ENCODE data around the gene FARP1.
A peak's percentile ranks its signal among the peaks of the same experiment; 100 is the strongest.

Gene FARP1

DNA sequence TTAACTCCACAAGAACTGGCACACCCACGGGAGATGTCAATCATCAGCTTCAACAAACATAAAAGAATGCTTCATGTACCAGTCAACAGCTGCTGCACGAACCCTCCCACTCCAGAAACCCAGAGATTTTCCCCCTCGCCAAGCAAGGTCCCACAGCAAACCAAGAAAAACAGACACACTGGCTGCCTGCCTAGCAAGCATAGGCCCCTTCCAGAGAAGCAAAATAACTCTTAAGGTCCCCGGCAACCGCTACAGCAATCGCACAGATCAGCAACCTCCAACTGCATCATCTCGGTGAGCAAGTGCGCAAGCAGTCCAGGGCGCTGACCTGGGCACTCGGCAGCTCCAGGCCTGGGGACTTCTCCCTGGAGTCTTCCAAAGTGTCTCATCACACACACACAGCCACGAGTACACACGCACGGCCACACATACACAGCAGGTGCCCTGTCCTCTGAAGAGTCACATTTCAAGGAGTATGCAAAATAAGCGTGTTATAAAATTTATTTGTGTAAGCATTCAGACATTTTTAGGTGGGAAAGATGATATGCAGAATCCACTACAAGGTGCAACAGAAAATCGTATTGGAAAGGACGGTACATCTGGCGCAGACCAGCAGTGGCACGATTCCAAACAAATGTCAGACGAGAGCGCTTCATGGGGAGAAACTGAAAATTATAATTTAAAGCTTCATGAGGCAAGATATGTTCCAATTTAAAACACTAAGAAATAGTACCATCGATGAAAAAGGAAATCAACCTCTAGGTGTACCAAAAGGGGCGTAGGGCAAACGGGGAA lies 309.0 kb downstream of the FARP1 start:
- DNase-seq: no peak

GRCh38 chr13:98452851-98453843 lies 310.3 kb downstream of the FARP1 start:
- no peak for DNase-seq

DNA sequence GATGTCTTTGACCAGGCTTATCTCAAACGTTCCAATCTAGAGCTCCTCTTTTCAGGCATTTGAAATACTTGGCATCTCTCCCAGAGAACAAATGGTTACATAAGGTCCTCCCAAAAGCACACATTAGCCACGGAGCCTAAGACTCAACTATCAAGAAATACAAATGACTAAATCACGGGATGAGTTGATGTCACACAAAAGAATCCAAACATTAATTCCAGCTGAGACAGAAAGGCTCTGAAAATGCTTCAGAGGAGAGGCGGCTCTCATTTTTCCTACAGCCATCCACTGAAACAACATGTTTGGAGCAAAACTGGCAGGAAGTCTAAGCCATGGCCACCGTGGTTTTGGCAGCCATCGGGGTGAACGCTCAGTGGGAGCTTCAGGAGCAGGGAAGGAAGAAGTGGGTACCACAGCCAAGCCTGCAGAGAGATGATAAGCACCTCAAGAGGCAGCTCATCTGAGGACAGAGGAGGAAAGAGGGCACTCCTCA lies 311.5 kb downstream of the FARP1 start:
- no peak for DNase-seq

DNA sequence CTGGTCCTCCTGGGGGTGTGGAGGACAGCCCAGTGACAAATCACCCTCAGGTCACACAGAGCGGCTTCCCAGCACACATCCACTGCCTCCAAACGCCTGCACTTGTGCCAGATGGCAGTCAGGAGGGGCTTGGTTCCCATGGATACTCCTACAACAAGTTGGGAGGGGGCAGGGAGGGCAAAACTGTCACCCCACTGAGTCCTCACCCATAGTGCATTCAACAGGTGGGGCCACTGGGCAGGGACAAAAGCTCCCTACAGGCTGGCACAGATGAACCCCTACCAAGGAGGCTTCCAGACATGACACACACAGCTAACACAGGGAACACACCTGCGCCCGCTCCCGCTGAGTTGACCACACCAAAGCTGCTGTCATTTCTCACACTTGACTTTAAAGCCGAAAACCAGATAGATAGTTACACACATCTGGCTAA lies 313.5 kb downstream of the FARP1 start:
- no peak for DNase-seq

DNA sequence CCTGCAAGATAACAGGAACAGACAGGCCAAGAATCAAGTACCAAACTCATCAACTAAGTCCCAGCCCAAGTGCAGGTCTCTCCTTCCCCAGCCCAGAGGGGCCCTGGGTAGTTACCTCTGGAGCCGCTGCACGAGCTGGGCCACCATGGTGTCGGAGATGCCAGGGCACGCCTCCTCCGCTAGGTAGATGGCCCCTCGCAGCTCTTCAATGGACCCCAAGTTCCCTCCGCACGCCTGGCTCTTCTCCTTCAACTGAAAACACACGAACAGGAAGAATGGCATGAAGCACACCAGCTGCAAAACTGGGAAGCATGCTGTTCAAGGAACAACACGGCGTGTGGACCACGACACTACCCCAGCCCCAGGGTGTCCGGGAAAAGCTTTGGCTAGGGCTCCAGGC lies 314.2 kb downstream of the FARP1 start:
- DNase-seq: no peak

DNA sequence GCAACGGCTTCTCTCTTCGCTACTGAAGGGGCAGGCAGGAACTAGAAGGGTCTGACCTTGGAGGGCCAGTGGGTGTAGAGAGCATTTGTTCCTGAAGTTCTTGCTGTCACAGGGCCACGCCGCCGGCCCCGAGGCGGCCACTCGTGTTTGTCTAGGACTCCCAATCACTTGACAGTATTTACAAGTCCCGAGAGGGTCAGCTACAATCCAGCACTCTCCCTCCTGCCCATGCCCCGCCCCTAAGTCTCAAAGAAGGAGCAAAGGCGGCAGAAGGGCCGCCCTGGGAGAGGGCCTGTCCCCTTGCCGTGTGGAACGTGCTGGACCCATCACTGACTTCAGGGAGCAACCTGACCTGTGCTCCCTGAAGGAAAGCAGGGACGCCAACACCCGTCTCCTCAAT lies 315.5 kb downstream of the FARP1 start:
- no peak for DNase-seq

GRCh38 chr13:98459171-98459681 lies 316.3 kb downstream of the FARP1 start:
- DNase-seq: no peak

DNA sequence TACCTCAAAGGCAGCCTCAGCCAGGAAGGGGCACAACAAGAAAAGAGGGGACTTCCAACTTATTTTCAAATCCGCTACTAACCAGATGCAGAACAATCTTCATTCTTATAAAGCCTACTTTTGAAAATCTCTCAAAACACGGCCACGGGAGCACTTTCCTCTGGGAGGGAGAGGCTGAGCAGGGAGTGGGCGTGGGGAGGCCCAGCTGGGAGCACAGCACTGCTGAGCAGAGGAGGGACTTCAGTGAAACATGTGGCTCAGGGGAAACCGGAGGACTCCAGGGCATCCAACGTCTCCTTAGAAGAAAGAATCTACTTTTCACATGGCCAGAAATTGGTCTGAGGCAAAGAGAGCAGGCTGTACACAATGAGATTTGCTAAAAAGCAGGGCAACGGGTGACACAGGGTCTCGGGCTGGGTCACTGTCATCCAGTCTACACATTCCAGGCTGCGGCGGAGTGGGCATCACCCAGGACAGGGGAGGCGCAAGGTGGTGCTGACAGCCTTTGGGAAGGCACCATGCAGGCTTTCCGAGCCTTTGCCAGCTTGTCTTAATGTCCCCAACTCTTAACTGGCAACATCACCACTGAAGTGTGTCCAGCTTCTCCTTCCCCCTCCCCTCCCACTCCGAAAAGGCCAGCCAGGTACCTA lies 317.0 kb downstream of the FARP1 start:
- DNase-seq: no peak

DNA sequence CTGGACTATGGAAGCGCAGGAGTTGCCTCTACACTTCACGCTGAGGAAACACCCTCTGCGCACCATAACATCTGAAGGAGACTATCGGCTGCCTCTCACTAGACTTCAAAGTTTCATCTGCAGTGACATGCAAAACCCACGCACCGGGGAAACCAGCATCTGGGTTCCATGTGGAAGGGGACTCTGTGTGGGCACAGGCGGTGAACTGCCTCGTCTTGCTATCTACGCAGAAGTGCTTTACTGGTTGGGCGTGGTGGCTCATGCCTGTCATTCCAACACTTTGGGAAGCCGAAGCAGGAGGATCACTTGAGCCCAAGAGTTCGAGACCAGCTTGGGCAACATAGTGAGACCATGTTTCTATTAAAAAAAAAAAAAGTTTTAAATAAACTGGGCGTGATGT lies 317.6 kb downstream of the FARP1 start:
- no peak for DNase-seq

- no peak for DNase-seq
These were observed 318.8 kb downstream of the FARP1 start for GRCh38 chr13:98461486-98462240.

- DNase-seq: no peak
These were observed 319.5 kb downstream of the FARP1 start for GRCh38 chr13:98462241-98462882.

- no peak for DNase-seq
These were observed 320.1 kb downstream of the FARP1 start for GRCh38 chr13:98462946-98463345.

- peak in 1 of 5 donors; percentile 16 for DNase-seq
These were observed 323.8 kb downstream of the FARP1 start for GRCh38 chr13:98466634-98467236.

- DNase-seq: no peak
These were observed 324.5 kb downstream of the FARP1 start for GRCh38 chr13:98467263-98467985.

- DNase-seq: no peak
These were observed 325.5 kb downstream of the FARP1 start for GRCh38 chr13:98468361-98468760.

- DNase-seq: no peak
These were observed 326.0 kb downstream of the FARP1 start for GRCh38 chr13:98468929-98469328.

GRCh38 chr13:98470920-98471319 lies 328.0 kb downstream of the FARP1 start:
- DNase-seq: no peak

GRCh38 chr13:98471934-98472333 lies 329.0 kb downstream of the FARP1 start:
- no peak for DNase-seq

GRCh38 chr13:98473135-98473787 lies 330.4 kb downstream of the FARP1 start:
- no peak for DNase-seq

DNA sequence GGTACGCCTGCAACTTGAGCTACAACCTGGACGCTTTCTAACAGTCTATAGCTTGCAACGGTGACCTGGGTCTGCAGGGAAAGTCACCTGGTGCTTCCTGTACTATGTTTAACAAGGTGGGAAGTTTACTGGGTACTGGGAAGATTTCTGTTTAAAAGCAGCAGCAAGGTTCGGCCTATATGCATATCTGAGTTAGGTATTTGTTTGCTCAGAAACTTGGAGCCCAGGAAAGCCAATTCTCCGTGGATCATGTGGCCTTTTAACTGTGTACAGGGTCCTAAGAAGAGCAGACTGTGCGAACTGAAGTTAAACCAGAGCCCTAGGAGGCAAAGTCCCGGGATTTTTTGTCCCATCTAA lies 330.9 kb downstream of the FARP1 start:
- no peak for DNase-seq

All from T-helper 1 cell (primary cell).